Inflammatory macrophage treated with lipopolysaccharide for 4 hours (primary cell): ENCODE measurements around the gene ATP2C2.

Experiments used
- DNase-seq: peaks from one replicate; pipeline ENCODE4 v3.0.0-alpha.2; 2020

ATP2C2 gene

GRCh38 chr16:84458606-84459532 lies 90.5 kb downstream of the ATP2C2 start:
- no peak for DNase-seq

- no peak for DNase-seq
Observed at GRCh38 chr16:84459533-84459894, 91.2 kb downstream of the ATP2C2 start.

GRCh38 chr16:84459941-84460405 lies 91.6 kb downstream of the ATP2C2 start:
- DNase-seq, result no peak

GRCh38 chr16:84460406-84461028 lies 92.2 kb downstream of the ATP2C2 start:
- DNase-seq, result no peak

DNA sequence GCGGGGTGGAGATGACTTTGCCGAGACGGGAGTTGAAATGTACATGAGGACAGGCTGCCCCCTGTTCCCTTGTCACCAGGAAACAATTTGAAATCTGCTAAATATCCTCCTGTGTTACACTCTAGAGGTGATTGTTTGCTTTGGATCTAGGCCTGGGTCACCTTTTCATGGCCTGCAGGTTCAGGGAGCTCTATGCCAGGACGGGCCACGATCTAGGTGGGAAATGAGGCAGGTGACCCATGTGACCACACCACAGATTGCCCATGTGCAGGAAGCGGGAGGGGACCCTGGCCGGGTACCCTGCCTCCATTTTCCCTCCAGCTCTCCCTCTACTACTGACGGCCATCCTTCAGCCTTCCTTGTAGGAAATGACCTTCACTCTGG lies 92.7 kb downstream of the ATP2C2 start:
- no peak for DNase-seq

GRCh38 chr16:84461413-84462295 lies 93.3 kb downstream of the ATP2C2 start:
- DNase-seq, result no peak

GRCh38 chr16:84462296-84463210 lies 94.2 kb downstream of the ATP2C2 start:
- DNase-seq, result no peak

DNA sequence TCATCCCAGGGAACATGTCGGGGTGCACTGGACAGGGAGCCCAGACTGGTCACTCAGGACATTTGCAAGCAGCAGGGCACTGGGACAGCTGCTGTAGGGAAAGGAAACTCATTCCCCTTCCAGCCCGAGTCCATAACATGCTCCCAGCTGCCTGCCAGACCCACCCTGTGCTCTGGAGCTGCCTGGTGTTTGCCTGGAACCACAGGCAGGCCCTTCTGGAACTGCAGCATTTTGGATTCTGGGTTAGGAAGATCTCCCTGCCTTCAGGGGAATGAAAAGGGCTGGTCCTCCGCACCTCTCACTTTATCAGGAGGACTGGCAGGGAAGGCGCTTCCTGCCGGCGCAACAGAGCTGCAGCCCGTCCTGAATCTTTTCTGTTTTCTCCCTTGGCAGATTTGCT lies 94.9 kb downstream of the ATP2C2 start:
- DNase-seq, result no peak

- no peak for DNase-seq
Observed at GRCh38 chr16:84464116-84464515, 95.8 kb downstream of the ATP2C2 start.

DNA sequence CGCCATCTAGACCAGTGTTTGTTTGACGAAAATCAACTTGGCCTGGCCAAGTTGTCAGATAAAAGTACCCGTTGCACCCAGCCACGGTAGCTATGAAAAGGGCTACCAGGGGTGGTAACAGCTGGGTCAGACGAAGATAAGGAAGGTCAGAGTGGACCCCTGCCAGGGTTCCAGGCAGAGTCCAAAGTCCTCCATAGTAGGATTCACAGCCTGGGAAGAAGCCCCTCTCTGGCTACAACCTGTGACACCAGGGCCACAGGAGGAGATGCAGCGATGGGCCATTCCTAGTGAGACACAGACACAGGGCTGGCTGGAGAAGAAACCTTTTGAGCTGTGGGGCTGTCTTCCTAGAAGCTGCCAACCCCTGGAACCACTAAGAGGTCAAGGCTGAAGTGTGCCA lies 96.8 kb downstream of the ATP2C2 start:
- no peak for DNase-seq

DNA sequence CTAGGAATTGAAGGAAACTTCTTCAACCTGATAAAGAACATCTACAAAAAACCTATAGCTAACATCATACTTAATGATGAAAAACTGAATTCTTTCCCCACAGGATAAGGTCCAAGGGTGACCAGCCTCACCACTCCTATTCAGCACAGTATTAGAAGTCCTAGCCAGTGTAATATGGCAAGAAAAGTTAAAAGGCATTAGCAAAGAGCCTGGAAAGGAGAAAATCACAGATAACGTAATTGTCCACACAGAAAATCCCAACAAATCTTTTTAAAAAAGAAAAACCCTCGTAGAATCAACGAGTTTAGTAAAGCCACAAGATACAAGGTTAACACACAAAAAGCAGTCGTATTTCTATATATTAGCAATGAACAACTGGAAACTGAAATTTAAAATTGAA lies 98.4 kb downstream of the ATP2C2 start:
- no peak for DNase-seq

GRCh38 chr16:84467256-84467655 lies 98.9 kb downstream of the ATP2C2 start:
- no peak for DNase-seq

DNA sequence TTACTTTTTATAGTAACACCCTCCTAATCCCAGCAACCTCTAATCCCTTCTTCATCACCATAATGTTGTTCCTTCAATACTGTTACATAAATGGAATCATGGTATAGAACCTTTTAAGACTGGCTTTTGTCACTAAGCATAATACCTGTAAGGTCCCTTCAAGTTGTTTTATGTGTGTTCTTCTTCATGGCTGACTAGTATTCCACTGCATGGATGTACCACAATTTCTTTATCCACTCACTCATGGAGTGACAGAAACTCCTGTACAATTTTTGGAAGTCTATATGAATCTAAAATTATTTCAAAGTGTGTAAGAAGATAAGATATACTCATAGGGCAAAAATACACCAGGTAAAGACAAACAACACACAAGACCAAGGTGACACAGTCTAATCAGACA lies 99.4 kb downstream of the ATP2C2 start:
- DNase-seq, result no peak

GRCh38 chr16:84471316-84471715 lies 103.0 kb downstream of the ATP2C2 start:
- DNase-seq, result no peak

- DNase-seq, result no peak
Observed at GRCh38 chr16:84471966-84472365, 103.6 kb downstream of the ATP2C2 start.

GRCh38 chr16:84475643-84476240 lies 107.4 kb downstream of the ATP2C2 start:
- no peak for DNase-seq

DNA sequence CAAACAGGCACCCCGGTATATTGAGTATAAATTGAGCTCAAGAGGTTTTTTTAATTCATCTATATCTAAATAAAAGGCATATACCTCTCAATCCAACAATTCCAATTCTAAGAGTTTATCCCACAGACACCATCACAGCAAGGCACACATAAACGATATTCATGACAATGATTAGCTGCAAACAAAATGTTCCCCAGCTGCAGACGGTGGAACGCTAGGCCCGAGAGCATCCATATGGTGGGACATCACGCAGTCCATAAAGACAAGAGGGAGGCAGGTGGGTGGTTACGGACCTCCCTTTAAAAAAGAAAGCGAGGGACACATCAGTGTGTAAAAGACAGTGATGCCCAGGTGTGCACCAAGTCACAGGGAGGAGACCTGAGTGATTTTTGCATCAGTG lies 108.1 kb downstream of the ATP2C2 start:
- no peak for DNase-seq

DNA sequence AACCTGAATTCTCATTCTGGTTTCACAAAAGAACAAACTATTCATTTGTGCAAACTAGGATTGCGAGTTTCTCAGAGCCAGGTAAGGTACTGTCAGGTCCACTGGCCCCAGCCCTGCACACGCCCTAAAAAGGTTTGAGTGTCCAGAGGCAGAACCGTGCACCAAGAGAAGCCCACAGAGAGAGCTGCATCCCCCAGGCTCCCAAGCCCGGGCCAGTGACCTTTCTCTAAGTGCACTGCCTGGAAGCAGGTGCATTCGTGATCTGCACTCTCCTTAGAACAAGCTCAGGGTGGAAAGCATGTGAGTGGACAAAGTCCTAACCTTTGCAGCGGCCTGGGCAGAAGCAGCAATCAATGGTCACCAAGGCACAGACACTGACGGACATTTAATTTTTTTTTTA lies 109.3 kb downstream of the ATP2C2 start:
- DNase-seq, result no peak

DNA sequence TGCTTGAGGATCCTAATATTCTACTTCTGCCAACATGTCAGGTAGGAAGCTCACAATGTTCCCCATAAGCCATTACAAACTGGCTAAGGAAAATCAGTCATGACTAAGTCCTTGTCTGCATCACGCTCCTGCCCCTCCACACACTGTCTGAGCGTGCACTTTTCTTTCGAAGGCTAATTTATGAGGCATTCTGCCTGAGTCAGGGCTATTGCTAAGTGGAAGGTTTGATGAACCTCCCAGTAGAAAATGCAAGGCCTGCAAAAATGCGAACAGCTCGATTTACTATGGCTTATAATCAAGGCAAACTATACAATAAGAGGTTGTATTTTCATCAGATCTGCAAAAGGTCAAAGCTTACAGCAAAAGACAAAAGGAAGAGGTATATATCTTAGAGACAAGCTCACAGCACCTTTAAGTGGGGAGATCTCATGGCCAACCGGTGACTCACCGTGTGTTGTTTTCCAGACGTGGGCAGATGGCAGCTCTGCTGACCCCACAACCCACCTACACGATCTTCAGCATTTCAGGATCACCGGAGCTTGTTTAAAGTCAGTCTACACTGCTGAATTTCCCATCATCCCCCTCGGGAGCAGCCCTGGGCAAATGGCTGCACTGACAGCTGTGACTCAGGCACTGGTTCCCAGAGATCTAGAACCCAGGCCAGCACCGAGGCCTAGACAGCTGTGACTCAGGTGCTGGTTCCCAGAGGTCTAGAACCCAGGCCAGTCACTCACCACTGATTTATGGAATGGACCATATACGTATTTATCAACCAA lies 110.0 kb downstream of the ATP2C2 start:
- DNase-seq, result no peak

- no peak for DNase-seq
Observed at GRCh38 chr16:84479716-84480450, 111.5 kb downstream of the ATP2C2 start.
